Gastrocnemius medialis (tissue), 4 donors: ENCODE data around the gene RCOR2.

Experiments
- POLR2A ChIP-seq, 2 donors: fragments of 450-650 bp; IDR thresholded peaks; one replicate each; pipeline ENCODE4 v1.6.1; 2017; ENCODE audit warnings: antibody characterized with exemption in 2 of 2, mild to moderate bottlenecking in 2 of 2, moderate library complexity in 2 of 2
- TF ChIP-seq, protein P1 (sequence below), 5 experiments: fragments of 450-650 bp in 3 of 5; fragments of 200-600 bp in 2 of 5; sonication (generic) in 2 of 5; IDR thresholded peaks in 4 of 5; conservative IDR thresholded peaks in 1 of 5; 1 replicate in 4 of 5; 2 replicates in 1 of 5; pipeline ENCODE4 v1.5.1; 2016 to 2019; ENCODE audit warnings: antibody characterized with exemption in 5 of 5, mild to moderate bottlenecking in 3 of 5, moderate library complexity in 3 of 5

GRCh38 chr11:63918507-63919191, 1.7 kb upstream of the RCOR2 start:
- TF ChIP-seq, protein P1, sequence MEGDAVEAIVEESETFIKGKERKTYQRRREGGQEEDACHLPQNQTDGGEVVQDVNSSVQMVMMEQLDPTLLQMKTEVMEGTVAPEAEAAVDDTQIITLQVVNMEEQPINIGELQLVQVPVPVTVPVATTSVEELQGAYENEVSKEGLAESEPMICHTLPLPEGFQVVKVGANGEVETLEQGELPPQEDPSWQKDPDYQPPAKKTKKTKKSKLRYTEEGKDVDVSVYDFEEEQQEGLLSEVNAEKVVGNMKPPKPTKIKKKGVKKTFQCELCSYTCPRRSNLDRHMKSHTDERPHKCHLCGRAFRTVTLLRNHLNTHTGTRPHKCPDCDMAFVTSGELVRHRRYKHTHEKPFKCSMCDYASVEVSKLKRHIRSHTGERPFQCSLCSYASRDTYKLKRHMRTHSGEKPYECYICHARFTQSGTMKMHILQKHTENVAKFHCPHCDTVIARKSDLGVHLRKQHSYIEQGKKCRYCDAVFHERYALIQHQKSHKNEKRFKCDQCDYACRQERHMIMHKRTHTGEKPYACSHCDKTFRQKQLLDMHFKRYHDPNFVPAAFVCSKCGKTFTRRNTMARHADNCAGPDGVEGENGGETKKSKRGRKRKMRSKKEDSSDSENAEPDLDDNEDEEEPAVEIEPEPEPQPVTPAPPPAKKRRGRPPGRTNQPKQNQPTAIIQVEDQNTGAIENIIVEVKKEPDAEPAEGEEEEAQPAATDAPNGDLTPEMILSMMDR (IDR thresholded peaks at IDR 0.05 in 4 of 5, conservative IDR thresholded peaks at IDR 0.05 in 1 of 5) = no peak
- no peak for TF ChIP-seq POLR2A (IDR thresholded peaks at IDR 0.05)
